Tibial artery (tissue), 4 donors: ENCODE results near the gene PI4KA.
"Not testable (repeated sequence)": the region's sequence is repeated elsewhere in the genome, so short reads cannot be mapped to it uniquely, and the experiment has no call there.

Source experiments
- DNase-seq, 2 donors: peaks; one replicate each; pipeline ENCODE4 v3.0.0-alpha.2; 2019
- H3K27ac ChIP-seq, 2 donors: fragments of 200-600 bp; sonication (generic) in 1 of 2; 1 replicate in 1 of 2; 2 replicates in 1 of 2; pipeline ENCODE4 v1.5.1; 2018 to 2019; ENCODE audit warnings: mild to moderate bottlenecking in 1 of 2
- H3K27me3 ChIP-seq, 2 donors: fragments of 200-600 bp; sonication (generic) in 1 of 2; one replicate each; pipeline versions ENCODE4 v1.5.1 to v1.6.0; 2016 to 2019
- H3K36me3 ChIP-seq, 3 donors: fragments of 200-600 bp; sonication (generic) in 2 of 3; one replicate each; pipeline ENCODE4 v1.5.1; 2016 to 2019; ENCODE audit warnings: mild to moderate bottlenecking in 2 of 3
- H3K4me1 ChIP-seq, 4 donors: fragments of 200-600 bp; sonication (generic) in 2 of 4; 1 replicate in 3 of 4; 2 replicates in 1 of 4; pipeline ENCODE4 v1.5.1; 2016 to 2019
- H3K4me3 ChIP-seq, 2 donors: fragments of 200-600 bp; sonication (generic) in 1 of 2; 1 replicate in 1 of 2; 2 replicates in 1 of 2; pipeline ENCODE4 v1.5.1; 2018 to 2019; ENCODE audit warnings: mild to moderate bottlenecking in 2 of 2
- H3K9me3 ChIP-seq, 3 donors: fragments of 200-600 bp; sonication (generic) in 1 of 3; one replicate each; pipeline ENCODE4 v1.5.1; 2016 to 2019
- CTCF ChIP-seq, 2 experiments: fragments of 200-600 bp in 1 of 2; fragments of 450-650 bp in 1 of 2; IDR thresholded peaks; one replicate each; pipeline ENCODE4 v1.5.1; 2017 to 2019; ENCODE audit warnings: antibody characterized with exemption in 2 of 2, mild to moderate bottlenecking in 1 of 2, moderate library complexity in 1 of 2
- intact Hi-C: fragments of 100-400 bp; cut with DNase I; formaldehyde crosslinking; loops from one replicate; pipeline ENCODE4 v1.15.0; 2023; ENCODE audit warnings: low total_unique reads

PI4KA gene

GRCh38 chr22:20692926-20693325 is 165.7 kb downstream of the PI4KA start:
- intact Hi-C loops, H3K27ac ChIP-seq, H3K4me3 ChIP-seq, H3K36me3 ChIP-seq, H3K27me3 ChIP-seq, H3K9me3 ChIP-seq, H3K4me1 ChIP-seq, DNase-seq: not testable (repeated sequence)

GRCh38 chr22:20690586-20691317 is 167.9 kb downstream of the PI4KA start:
- H3K4me3 ChIP-seq, H3K4me1 ChIP-seq, H3K27me3 ChIP-seq, H3K9me3 ChIP-seq, intact Hi-C loops, DNase-seq, H3K36me3 ChIP-seq, H3K27ac ChIP-seq: not testable (repeated sequence)

GRCh38 chr22:20687356-20688172 is 171.0 kb downstream of the PI4KA start:
- H3K27ac ChIP-seq, H3K4me3 ChIP-seq, intact Hi-C loops, DNase-seq, H3K9me3 ChIP-seq, H3K27me3 ChIP-seq, H3K4me1 ChIP-seq, H3K36me3 ChIP-seq: not testable (repeated sequence)

GRCh38 chr22:20685764-20686163 is 172.8 kb downstream of the PI4KA start:
- intact Hi-C loops, H3K36me3 ChIP-seq, H3K4me3 ChIP-seq, DNase-seq, H3K27me3 ChIP-seq, H3K9me3 ChIP-seq, H3K4me1 ChIP-seq, H3K27ac ChIP-seq: not testable (repeated sequence)

GRCh38 chr22:20678792-20679435 is 179.7 kb downstream of the PI4KA start:
- intact Hi-C loops, DNase-seq, H3K4me3 ChIP-seq, H3K9me3 ChIP-seq, H3K36me3 ChIP-seq, H3K27ac ChIP-seq, H3K27me3 ChIP-seq, H3K4me1 ChIP-seq: not testable (repeated sequence)

GRCh38 chr22:20677684-20678242 is 180.8 kb downstream of the PI4KA start:
- intact Hi-C loops: no loop called here
- no peak for TF ChIP-seq CTCF (IDR thresholded peaks at IDR 0.05)
- no peaks in the 10 kb centered on the region for H3K36me3 ChIP-seq
- no peak for DNase-seq
- no peak overlapping the region for H3K4me3 ChIP-seq
- no peaks in the 10 kb centered on the region for H3K4me1 ChIP-seq
- no peak overlapping the region for H3K27ac ChIP-seq
- H3K27me3 ChIP-seq: peaks cover 0 to 3% of the 10 kb centered on the region in 2 donors
- no peaks in the 10 kb centered on the region for H3K9me3 ChIP-seq

GRCh38 chr22:20675613-20676012 is 183.0 kb downstream of the PI4KA start:
- H3K9me3 ChIP-seq, H3K4me3 ChIP-seq, H3K36me3 ChIP-seq, DNase-seq, intact Hi-C loops, H3K27ac ChIP-seq, H3K4me1 ChIP-seq: not testable (repeated sequence)
- peaks cover 0 to 19% of the 10 kb centered on the region in 2 donors for H3K27me3 ChIP-seq

GRCh38 chr22:20674998-20675397 is 183.6 kb downstream of the PI4KA start:
- Histone ChIP-seq H3K9me3 (no peaks in the 10 kb centered on the region), H3K27ac (no peak overlapping the region), H3K4me1 (peaks cover 0 to 4% (median 0%) of the 10 kb centered on the region in 4 donors), H3K36me3 (no peaks in the 10 kb centered on the region), H3K4me3 (no peak overlapping the region), H3K27me3 (peaks cover 0 to 23% of the 10 kb centered on the region in 2 donors)
- intact Hi-C loops: no loop called here
- DNase-seq: no peak
- no peak for TF ChIP-seq CTCF (IDR thresholded peaks at IDR 0.05)
